Omental fat pad (tissue), 4 donors: ENCODE results near the gene CCDC18. TPM values are rescaled to one million over a fixed set of nuclear protein-coding genes. Genes with fewer than 3 reads are reported as not detected.

Experiments
- ATAC-seq: fragments of 150-250 bp; one replicate; pipeline ENCODE4 v1.9.1; 2016; ENCODE audit warnings: mild to moderate bottlenecking, moderate library complexity; ENCODE audit not compliant: low FRiP score
- DNase-seq: peaks from one replicate; pipeline ENCODE4 v3.0.0-alpha.2; 2019; ENCODE audit warnings: low spot score
- CTCF ChIP-seq, 3 donors: fragments of 450-650 bp; IDR thresholded peaks; one replicate each; pipeline ENCODE4 v1.5.1; 2016 to 2017; ENCODE audit warnings: antibody characterized with exemption in 3 of 3, mild to moderate bottlenecking in 3 of 3, moderate library complexity in 2 of 3
- total RNA-seq, 4 donors: library from RNA; depleted of rRNA; stranded (reverse); fragments of >200 nt; gene quantifications; one replicate each; pipeline ENCODE4 v1.1.0, GENCODE V29; 2016

The CCDC18 gene
- 10 to 100 TPM in 2 of 4 donors, 1 to 10 TPM in 2; 8.2 to 12.6 (median 10.1) TPM for total RNA-seq

- no peak for ATAC-seq
- DNase-seq: no peak
- no peak for TF ChIP-seq CTCF (IDR thresholded peaks at IDR 0.05)
Measured at GRCh38 chr1:93180723-93181613, at the start of gene CCDC18. CCDC18 (plus strand) TSS chr1:93180724; CDS start chr1:93183362, 2,638 bp downstream.

GRCh38 chr1:93132638-93133037, 47.9 kb upstream of the CCDC18 start:
- DNase-seq (no peak), ATAC-seq (no peak)
- no peak for TF ChIP-seq CTCF (IDR thresholded peaks at IDR 0.05)

GRCh38 chr1:93136445-93136844, 44.1 kb upstream of the CCDC18 start:
- ATAC-seq (no peak), DNase-seq (no peak)
- no peak for TF ChIP-seq CTCF (IDR thresholded peaks at IDR 0.05)

GRCh38 chr1:93137604-93138292, 42.8 kb upstream of the CCDC18 start:
- TF ChIP-seq CTCF (IDR thresholded peaks at IDR 0.05): no peak
- ATAC-seq: no peak
- DNase-seq: no peak

- DNase-seq (no peak), ATAC-seq (no peak)
- no peak for TF ChIP-seq CTCF (IDR thresholded peaks at IDR 0.05)
Measured at GRCh38 chr1:93140106-93140505, 40.4 kb upstream of the CCDC18 start.

- ATAC-seq: no peak
- no peak for TF ChIP-seq CTCF (IDR thresholded peaks at IDR 0.05)
- no peak for DNase-seq
Measured at GRCh38 chr1:93142161-93142560, 38.4 kb upstream of the CCDC18 start.
